GM23248 (cell line): ENCODE results near the gene SCLT1.

Experiments
- EZH2 ChIP-seq: fragments of 200-600 bp; sonication (generic); IDR thresholded peaks from 2 replicates; pipeline ENCODE4 v1.6.1; 2018; ENCODE audit warnings: antibody characterized with exemption, mild to moderate bottlenecking; ENCODE audit not compliant: insufficient read depth, poor library complexity, severe bottlenecking
- EZH2phosphoT487 ChIP-seq: fragments of 200-600 bp; sonication (generic); IDR thresholded peaks from 2 replicates; pipeline ENCODE4 v1.6.1; 2018; ENCODE audit warnings: antibody characterized with exemption, moderate library complexity, mild to moderate bottlenecking, low read depth; ENCODE audit not compliant: insufficient read depth

DNA sequence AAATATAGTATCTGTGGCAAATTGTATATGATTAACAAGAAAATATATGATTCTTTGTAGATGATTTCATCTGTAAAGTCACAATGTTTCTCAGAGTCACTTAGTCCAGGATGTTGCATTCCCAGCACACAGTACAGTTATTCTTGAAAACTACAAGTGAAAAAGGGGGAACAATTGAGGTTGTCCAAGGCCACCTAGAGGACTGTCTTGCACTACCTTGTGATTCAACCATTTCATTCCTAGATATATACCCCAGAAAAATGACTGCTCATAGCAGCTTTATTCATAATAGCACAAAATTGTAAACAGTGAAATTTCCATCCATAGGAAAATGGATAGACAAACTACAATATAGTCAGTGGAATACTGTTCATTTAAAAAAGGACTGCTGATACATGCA lies 18.6 kb upstream of the SCLT1 start:
- TF ChIP-seq EZH2 (no peak), EZH2phosphoT487 (no peak)
